ENCODE results near the gene GOLPH3.

DNA sequence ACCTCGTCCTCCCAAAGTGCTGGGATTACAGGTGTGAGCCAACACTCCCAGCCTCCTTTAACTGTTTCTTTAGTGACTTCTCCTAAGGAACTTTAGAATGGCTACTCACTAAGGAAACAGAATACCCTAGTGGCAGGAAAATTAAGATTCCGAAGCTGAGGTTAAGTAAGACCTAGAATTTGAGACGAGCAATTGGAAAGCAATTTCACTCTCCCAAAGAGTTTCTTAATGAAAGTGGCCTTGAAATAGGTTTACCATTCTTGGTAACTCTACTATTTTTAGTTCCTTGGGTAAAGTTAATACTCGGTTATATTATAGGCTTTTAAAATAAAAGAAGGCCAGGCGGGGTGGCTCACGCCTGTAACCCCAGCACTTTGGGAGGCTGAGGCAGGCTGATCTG lies 22.9 kb upstream of the GOLPH3 start:
- TF ChIP-seq POLR2A (IDR thresholded peaks at IDR 0.05; ENCODE audit: low read depth, low read length) = no peak
- TF ChIP-seq POLR2AphosphoS5 (IDR thresholded peaks at IDR 0.05; ENCODE audit: low read depth, low read length) = no peak
- no peak for TF ChIP-seq TAF1 (IDR thresholded peaks at IDR 0.05; ENCODE audit: borderline replicate concordance, low read depth, low read length)
